Testis (tissue), 2 donors: Measurements from ENCODE around the gene PA2G4.

Experiments used
- CTCF ChIP-seq, 3 experiments: fragments of 450-650 bp in 2 of 3; fragments of 200-600 bp in 1 of 3; sonication (generic) in 1 of 3; IDR thresholded peaks; one replicate each; pipeline ENCODE4 v1.5.1; 2016 to 2019; ENCODE audit warnings: antibody characterized with exemption in 3 of 3, mild to moderate bottlenecking in 2 of 3, moderate library complexity in 1 of 3
- POLR2A ChIP-seq: fragments of 450-650 bp; IDR thresholded peaks from one replicate; pipeline ENCODE4 v1.6.1; 2017; ENCODE audit warnings: antibody characterized with exemption, mild to moderate bottlenecking, moderate library complexity

GRCh38 chr12:56122637-56123036 is 18.3 kb downstream of the PA2G4 start:
- TF ChIP-seq CTCF (IDR thresholded peaks at IDR 0.05) (no peak), POLR2A (no peak)
